Measurements from ENCODE around the gene CD200R1L.

The CD200R1L gene

GRCh38 chr3:112767777-112768176, 78.9 kb downstream of the CD200R1L start:
- DNase-seq (ENCODE audit: low spot score), result no peak

DNA sequence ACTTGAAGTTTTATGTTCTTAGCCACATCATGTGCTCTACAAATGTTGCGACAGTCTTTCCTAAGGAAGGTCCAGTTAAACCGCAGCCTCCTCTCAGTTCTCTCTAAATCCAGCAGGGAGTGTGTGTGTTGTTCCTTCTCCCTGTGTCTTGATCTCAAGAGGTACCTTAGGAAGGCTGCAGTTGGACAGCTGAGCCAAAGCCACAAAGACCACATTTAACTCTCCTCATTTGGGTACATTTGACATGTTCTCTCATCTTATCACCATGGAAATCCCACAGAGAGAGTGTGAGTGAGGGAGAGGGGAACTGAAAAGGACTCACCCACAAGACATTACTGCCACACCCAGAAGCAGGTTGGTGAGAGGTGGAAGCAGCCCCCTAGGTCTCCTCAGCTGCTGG, 79.5 kb downstream of the CD200R1L start:
- DNase-seq (ENCODE audit: low spot score), result no peak

Measured in SK-N-DZ (cell line).